Fibroblast of mammary gland (primary cell): ENCODE data around the gene TAOK2.
A peak's percentile ranks its signal among the peaks of the same experiment; 100 is the strongest.
"Not testable (repeated sequence)": the region's sequence is repeated elsewhere in the genome, so short reads cannot be mapped to it uniquely, and the experiment has no call there.

ENCODE experiments used
- DNase-seq: peaks from one replicate; pipeline ENCODE4 v3.0.0-alpha.2; 2010; ENCODE audit warnings: low read depth
- H3K4me3 ChIP-seq: 2 replicates; pipeline ENCODE4 v1.5.1; 2011; ENCODE audit warnings: low read depth, mild to moderate bottlenecking, low read length, moderate library complexity; ENCODE audit not compliant: control insufficient read depth
- TF ChIP-seq, protein P1 (sequence below): conservative IDR thresholded peaks from 2 replicates; pipeline ENCODE4 v1.5.1; 2011; ENCODE audit warnings: low read depth, low read length, inconsistent platforms; ENCODE audit not compliant: control insufficient read depth, insufficient read depth

TAOK2 gene

DNA sequence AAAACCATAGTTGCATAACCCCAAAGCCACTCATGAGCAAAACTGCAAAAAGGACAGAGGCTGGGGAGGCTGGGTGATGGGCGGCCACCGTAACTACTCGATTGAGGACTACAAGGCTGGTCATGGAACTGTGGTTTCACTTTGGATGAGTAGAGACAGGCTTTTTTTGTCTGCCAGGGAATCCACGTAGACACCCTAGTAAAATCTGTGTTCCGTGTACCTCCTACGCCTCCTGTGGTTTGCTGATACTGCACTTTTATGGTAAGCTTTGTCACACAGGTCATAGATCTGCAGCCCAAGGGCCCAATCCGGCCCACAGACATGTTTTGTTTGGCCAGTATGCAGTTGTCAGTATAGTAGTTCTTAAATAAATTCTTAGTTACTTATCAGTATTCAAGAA is 59.6 kb downstream of the TAOK2 start:
- no peak overlapping the region for H3K4me3 ChIP-seq
- peak; percentile 39 for DNase-seq
- TF ChIP-seq, protein P1, sequence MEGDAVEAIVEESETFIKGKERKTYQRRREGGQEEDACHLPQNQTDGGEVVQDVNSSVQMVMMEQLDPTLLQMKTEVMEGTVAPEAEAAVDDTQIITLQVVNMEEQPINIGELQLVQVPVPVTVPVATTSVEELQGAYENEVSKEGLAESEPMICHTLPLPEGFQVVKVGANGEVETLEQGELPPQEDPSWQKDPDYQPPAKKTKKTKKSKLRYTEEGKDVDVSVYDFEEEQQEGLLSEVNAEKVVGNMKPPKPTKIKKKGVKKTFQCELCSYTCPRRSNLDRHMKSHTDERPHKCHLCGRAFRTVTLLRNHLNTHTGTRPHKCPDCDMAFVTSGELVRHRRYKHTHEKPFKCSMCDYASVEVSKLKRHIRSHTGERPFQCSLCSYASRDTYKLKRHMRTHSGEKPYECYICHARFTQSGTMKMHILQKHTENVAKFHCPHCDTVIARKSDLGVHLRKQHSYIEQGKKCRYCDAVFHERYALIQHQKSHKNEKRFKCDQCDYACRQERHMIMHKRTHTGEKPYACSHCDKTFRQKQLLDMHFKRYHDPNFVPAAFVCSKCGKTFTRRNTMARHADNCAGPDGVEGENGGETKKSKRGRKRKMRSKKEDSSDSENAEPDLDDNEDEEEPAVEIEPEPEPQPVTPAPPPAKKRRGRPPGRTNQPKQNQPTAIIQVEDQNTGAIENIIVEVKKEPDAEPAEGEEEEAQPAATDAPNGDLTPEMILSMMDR, result no peak

DNA sequence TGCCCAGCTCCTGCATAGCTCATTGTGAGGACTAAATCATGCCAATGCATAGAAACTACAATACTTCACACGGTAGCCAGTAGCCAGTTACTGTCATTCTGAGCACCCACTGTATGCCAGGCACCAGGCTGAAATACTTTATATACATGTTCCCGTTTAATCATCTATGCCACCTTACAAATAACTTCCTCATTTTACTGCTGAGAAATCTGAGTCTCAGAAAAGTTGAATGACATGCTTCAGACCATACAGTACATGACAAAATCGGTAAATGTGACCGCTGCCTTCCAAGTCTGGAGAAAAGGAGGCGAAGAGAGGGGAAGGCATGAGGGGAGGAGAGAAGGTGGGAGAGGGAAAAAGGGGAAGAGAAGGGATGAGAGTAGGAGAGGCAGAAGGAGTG is 66.6 kb downstream of the TAOK2 start:
- DNase-seq, result no peak
- TF ChIP-seq, protein P1, result no peak
- H3K4me3 ChIP-seq, result no peak overlapping the region

DNA sequence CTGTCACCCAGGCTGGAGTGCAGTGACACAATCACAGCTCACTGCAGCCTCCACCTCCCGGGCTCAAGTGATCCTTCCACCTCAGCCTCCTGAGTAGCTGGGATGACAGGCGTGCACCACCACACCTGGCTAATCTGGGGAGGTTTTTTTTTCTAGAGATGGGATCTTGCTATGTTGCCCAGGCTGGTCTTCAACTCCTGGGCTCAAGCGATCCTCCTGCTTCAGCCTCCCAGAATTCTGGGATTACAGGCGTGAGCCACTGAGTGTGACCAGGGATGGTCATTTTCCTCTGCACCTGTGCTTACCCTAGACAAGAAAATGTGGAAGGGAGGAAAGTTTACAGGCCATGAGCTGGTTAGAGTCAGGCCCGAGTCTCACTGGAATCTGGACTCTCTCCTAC is 67.0 kb downstream of the TAOK2 start:
- not testable (repeated sequence) for H3K4me3 ChIP-seq

DNA sequence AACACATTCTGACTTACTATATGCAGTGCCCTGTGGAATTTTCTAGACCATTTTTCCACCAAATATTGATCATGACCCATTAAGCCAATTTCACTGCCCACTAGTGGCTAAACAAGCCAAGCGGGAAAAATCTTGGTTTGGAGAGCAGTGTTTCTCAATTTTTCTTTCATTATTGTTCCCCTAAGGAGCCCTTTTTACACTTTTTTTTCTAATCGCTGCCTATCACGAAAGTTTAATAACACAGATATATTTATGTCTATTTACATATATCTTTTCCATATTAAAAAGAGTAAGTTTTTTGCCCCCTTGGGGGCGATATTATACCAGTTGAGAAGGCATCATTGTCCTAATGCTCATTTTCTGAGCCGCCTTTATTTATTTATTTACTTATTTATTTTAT is 68.2 kb downstream of the TAOK2 start:
- DNase-seq, result peak; percentile 50

More for the DNA sequence above, 67.0 kb downstream of the TAOK2 start:
- not testable (repeated sequence) for DNase-seq

More for the DNA sequence above, 68.2 kb downstream of the TAOK2 start:
- TF ChIP-seq, protein P1, result peak; percentile 27
- H3K4me3 ChIP-seq, result no peak overlapping the region
